ENCODE results near the gene MACROD2.
"Not testable (repeated sequence)": the region's sequence is repeated elsewhere in the genome, so short reads cannot be mapped to it uniquely, and the experiment has no call there.

Gene MACROD2

GRCh38 chr20:14418376-14418775 lies 423.1 kb downstream of the MACROD2 start:
- no peak for DNase-seq

- no peak for DNase-seq
Measured at GRCh38 chr20:14422892-14423291, 427.6 kb downstream of the MACROD2 start.

GRCh38 chr20:14431568-14431967 lies 436.3 kb downstream of the MACROD2 start:
- DNase-seq: no peak

GRCh38 chr20:14432085-14432484 lies 436.8 kb downstream of the MACROD2 start:
- DNase-seq: no peak

- DNase-seq: no peak
Measured at GRCh38 chr20:14432597-14432996, 437.3 kb downstream of the MACROD2 start.

- no peak for DNase-seq
Measured at GRCh38 chr20:14434384-14435136, 439.2 kb downstream of the MACROD2 start.

DNA sequence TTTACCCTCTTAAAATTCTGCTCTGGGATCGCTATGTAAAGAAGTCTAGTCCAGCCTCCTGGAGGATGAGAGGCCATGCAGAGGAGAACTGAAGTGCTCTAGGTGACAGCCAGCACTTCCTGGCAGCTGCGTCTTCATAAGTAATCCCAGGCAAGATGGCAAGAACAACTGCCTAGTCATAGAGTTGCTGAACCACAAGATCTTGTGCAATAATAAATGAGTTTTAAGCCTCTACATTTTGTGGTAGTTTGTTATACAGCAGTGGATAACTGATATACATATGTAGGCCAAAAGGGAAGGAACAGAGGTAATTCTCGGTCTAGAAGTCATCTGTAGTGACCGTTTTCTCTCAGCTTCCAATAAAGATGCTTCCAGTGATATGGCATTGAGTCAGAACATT lies 445.9 kb downstream of the MACROD2 start:
- DNase-seq: no peak

- no peak for DNase-seq
Measured at GRCh38 chr20:14444106-14444505, 448.8 kb downstream of the MACROD2 start.

GRCh38 chr20:14445310-14445709 lies 450.0 kb downstream of the MACROD2 start:
- DNase-seq: no peak

GRCh38 chr20:14445902-14446301 lies 450.6 kb downstream of the MACROD2 start:
- no peak for DNase-seq

DNA sequence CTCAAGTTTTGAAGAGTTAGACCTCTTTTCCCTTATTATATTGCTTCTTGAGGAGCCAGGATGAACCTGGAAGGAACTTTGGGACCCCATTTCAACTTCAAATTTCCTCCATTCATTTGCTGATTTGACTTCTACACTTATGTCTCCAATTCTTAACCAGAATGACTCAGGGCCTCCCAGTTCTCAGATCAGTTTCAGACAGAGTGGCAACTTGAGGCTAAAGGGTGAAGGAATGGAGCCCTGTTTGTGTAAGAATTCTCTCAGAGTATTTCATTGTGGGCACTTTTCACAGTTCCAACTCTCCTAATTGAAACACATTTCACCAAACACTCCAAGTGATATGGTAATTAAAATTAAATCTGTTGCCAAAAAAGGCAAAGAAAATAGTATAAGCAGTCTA lies 451.1 kb downstream of the MACROD2 start:
- no peak for DNase-seq

DNA sequence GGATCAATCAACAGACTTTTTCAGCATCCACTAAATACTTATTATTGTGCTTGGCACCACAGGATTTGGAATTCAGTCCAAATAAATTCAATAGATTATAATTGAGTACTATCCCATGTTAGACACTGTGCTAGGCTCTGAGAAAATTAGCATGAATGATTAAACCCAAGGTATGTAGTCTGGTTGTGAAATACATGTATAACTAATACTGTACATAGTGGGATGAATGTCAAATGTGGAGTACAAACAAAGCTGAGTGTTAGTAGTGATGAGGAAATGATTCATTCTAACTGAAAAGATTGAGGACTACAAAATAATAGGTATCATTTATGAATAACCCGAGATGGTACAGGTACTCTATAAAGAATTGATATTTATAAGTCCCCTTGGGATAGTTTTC lies 454.0 kb downstream of the MACROD2 start:
- DNase-seq: no peak

DNA sequence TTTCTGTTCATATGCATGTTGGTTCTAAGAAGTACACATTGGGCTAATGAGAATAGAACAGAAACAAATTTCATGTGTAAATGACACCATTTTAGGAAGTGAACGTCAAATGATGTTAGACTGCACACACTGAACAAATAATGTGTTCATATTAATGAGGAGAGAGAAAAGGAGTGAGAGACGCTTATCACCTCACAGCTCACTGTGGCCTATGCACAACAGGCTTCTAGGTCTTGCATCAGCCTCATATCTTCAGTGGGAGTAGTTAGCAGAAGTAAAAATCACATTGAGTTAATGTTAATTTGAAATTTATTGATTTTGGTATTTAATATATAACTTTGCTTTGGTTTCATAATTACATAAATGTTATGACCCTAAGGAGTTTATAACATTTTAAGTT lies 454.9 kb downstream of the MACROD2 start:
- no peak for DNase-seq

DNA sequence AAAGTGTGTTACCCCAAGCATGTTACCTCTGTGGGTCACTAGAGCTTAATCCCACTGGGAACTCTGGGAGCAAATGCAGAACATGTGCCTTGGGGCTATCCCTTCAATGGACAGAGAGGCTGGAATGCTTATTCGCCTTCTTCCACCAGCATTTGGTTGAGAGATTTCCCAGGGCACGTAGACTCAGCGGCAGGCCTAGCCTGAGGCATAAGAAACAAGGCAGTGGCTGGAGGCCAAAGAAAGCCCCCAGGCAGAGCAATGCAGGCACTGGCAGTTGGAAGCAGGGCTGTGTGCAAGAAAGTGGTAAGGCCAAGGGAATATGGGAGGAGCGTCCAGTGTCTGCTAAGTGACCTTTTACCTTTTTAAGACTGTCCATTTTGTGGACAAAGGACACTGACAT lies 456.1 kb downstream of the MACROD2 start:
- no peak for DNase-seq

DNA sequence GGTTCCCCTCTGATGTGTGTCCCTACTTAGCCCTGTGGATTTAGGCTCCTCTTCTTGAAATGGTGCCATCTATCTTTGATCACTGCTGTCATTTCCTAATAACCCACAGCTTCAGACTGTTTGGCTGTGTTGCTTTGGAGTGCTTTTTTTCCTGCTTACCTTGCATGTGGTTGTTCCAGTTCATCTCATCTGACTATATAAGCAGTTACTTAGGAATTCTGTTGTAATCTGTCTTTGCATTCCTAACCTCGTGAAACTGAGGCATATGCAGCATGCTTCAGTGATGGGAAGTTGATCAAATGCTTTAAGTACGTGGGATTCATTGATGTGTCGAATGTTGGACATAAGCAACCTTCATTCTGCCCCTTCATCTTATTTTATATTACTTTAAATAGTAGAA lies 457.9 kb downstream of the MACROD2 start:
- no peak for DNase-seq

- no peak for DNase-seq
Measured at GRCh38 chr20:14454296-14454695, 459.0 kb downstream of the MACROD2 start.

- not testable (repeated sequence) for DNase-seq
Measured at GRCh38 chr20:14467104-14467827, 471.9 kb downstream of the MACROD2 start.

DNA sequence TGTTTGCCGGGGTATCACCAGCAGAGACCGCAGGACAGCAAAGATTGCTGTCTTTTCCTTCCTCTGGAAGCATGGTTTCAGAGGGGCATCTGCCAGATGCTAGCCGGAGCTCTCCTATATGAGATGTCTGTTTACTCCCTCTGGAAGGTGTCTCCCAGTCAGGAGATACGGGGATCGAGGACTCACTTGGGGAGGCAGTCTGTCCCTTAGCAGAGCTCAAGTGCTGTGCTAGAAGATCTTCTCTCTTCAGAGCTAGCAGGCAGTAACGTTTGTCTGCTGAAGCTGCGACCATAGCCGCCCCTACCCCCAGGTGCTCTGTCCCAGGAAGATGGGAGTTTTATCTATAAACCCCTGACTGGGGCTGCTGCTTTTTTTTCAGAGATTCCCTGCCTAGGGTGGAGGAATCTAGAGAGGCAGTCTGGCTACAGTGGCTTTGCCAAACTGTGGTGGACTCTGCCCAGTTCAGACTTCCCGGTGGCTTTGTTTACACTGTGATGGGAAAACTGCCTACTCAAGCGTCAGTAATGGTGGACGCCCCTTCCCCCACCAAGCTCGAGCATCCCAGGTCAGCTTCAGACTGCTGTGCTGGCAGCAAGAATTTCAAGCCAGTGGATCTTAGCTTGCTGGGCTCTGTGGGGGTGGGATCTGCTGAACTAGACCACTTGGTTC lies 475.0 kb downstream of the MACROD2 start:
- no peak for DNase-seq

DNA sequence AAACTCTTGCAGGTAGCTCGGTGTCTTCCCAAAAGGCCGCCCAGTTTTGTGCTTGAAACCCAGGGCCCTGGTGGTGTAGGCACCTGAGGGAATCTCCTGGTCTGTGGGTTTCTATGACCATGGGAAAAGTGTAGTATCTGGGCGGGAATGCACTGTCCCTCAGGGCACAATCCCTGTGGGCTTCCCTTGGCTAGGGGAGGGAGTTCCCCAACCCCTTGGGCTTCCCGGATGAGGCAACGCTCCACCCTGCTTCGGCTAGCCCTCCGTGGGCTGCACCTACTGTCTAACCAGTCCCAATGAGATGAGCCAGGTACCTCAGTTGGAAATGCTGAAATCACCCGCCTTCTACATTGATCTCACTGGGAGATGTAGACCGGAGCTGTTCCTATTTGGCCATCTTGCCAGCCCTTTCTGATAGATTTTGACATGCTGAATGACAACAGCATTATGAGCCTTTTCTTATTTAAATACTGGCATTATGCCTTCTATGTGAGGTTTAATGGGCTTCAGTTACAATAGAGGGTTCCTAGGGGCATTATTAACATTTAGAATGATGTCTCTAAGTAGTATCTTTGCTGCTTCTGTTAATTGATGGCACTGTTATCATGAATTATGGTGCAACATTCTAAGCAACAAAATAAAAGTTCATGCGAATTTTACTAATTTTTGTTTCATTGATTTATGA lies 475.8 kb downstream of the MACROD2 start:
- DNase-seq: no peak

DNA sequence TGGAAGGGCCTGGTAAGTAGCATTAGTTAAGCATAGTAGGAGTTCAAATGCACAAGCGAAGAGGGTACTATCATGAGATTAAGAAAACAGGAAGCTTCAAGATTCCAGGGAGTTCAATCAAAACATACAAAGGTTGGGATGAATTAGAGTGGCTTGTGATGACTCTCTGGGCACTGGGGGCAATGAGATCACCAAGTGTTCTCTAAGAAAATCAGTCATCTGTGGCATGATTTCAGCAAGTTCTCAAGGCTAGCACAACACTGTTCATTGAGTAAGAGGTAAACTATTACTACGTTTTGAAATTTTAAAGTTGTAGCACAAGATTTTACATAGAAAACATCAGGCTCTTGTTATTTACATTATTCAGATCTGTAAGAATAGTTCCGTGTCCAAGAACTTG lies 481.8 kb downstream of the MACROD2 start:
- no peak for DNase-seq

DNA sequence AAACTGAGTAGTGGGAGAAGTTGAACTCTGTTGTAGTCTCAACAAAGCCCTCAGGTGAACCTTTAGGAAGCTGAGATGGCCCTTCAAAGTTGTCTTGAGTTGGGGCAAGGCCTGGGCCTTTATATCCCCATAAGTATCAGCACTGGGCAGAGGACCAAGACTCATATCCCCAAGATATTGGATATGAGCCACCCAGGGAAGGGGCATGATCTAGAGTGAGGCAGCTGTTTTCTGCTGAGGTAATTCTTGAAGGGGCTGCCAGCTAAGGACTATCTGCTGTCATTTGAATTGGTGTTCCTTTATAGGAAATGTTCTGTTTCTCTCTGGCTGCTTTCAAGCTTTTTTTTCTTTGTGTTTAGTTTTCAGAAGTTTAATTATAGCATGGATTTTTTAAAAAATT lies 482.8 kb downstream of the MACROD2 start:
- no peak for DNase-seq

DNA sequence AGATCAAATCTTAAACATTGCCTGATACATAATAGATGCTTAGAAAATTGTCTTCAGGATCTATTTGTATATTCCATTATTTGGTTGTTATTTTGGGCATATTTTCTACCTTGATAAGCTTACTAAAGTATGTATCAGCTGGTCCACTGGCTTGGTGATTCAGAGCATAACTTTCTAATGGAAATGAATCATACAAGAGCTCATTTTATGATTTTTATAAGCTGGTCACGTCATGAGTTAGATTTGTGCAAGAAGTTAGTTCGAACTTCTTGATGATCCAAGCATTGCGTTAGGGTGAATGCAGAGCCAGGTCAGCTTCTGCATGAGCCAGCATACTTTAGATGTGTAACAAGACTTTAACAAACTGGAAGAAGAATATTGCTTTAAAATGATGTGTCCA lies 486.5 kb downstream of the MACROD2 start:
- no peak for DNase-seq

GRCh38 chr20:14488212-14488611 lies 492.9 kb downstream of the MACROD2 start:
- no peak for DNase-seq
